Measurements from ENCODE around the gene CADPS.

DNA sequence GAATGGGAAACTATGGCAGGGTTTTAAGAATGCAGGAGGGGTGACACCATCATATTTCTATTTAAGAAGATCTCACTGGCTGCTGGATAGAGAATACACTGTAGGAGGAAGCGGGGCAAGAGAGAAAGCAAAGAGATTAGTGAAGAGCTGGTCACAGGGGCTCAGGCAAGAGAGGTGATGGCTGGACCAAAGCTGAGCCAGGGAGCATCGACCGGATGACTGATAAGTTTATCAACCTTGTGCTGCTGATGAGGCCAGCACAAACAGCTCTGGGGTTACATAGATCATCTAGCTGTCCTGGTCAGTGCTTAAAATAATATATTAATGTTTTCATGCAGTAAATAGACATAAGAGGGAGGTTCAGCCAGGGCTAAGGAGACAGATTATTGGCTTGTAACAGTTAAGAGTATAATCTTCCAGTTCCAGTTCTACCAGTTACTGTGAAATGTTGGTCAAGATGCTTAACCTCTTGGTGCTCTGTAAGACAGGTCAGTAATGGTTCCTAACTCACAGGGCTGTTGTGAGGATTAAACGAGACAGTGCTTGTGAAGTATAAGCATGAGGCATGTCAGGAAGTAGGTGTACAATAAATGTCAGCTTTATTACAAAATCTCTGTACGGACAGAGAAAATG is 300.8 kb downstream of the CADPS start:
- TF ChIP-seq, protein P1, sequence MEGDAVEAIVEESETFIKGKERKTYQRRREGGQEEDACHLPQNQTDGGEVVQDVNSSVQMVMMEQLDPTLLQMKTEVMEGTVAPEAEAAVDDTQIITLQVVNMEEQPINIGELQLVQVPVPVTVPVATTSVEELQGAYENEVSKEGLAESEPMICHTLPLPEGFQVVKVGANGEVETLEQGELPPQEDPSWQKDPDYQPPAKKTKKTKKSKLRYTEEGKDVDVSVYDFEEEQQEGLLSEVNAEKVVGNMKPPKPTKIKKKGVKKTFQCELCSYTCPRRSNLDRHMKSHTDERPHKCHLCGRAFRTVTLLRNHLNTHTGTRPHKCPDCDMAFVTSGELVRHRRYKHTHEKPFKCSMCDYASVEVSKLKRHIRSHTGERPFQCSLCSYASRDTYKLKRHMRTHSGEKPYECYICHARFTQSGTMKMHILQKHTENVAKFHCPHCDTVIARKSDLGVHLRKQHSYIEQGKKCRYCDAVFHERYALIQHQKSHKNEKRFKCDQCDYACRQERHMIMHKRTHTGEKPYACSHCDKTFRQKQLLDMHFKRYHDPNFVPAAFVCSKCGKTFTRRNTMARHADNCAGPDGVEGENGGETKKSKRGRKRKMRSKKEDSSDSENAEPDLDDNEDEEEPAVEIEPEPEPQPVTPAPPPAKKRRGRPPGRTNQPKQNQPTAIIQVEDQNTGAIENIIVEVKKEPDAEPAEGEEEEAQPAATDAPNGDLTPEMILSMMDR (conservative IDR thresholded peaks at IDR 0.05; ENCODE audit: low read depth, low read length): no peak
- TF ChIP-seq EZH2 (IDR thresholded peaks at IDR 0.05; ENCODE audit: low read length, unreplicated experiment): no peak
- TF ChIP-seq EZH2phosphoT487 (IDR thresholded peaks at IDR 0.05; ENCODE audit: borderline replicate concordance, low read length): no peak
